WERI-Rb-1 (cell line): ENCODE measurements around the gene SLC6A18.
"Not testable (repeated sequence)": the region's sequence is repeated elsewhere in the genome, so short reads cannot be mapped to it uniquely, and the experiment has no call there.

Experiments used
- DNase-seq: peaks from one replicate; pipeline ENCODE4 v3.0.0-alpha.2; 2020
- H3K27ac ChIP-seq: fragments of 250-450 bp; sonication (Bioruptor Pico); 2 replicates; pipeline ENCODE4 v1.5.1; 2020; ENCODE audit warnings: mild to moderate bottlenecking, moderate library complexity
- H3K27me3 ChIP-seq: fragments of 250-450 bp; sonication (Bioruptor Pico); 2 replicates; pipeline ENCODE4 v1.5.1; 2021; ENCODE audit warnings: mild to moderate bottlenecking, low read depth, moderate library complexity; ENCODE audit not compliant: insufficient read depth, severe bottlenecking
- H3K36me3 ChIP-seq: fragments of 250-450 bp; sonication (Bioruptor Pico); 2 replicates; pipeline ENCODE4 v1.5.1; 2020; ENCODE audit warnings: mild to moderate bottlenecking, moderate library complexity
- H3K4me3 ChIP-seq: 2 replicates; pipeline ENCODE4 v1.5.1; 2011; ENCODE audit warnings: low read depth, mild to moderate bottlenecking, control low read depth, low read length
- H3K9me3 ChIP-seq: fragments of 250-450 bp; sonication (Bioruptor Pico); 2 replicates; pipeline ENCODE4 v1.5.1; 2021; ENCODE audit warnings: mild to moderate bottlenecking, moderate library complexity; ENCODE audit not compliant: severe bottlenecking
- CTCF ChIP-seq: IDR thresholded peaks from 2 replicates; pipeline ENCODE4 v1.5.1; 2011; ENCODE audit warnings: low read depth, mild to moderate bottlenecking, control low read depth, inconsistent platforms, low read length

SLC6A18 gene

GRCh38 chr5:1288439-1289335 lies 63.5 kb downstream of the SLC6A18 start:
- no peak for TF ChIP-seq CTCF
- H3K27ac ChIP-seq = no peak overlapping the region

GRCh38 chr5:1289559-1289958 lies 64.4 kb downstream of the SLC6A18 start:
- DNase-seq, H3K27me3 ChIP-seq, H3K4me3 ChIP-seq, H3K36me3 ChIP-seq, H3K27ac ChIP-seq, H3K9me3 ChIP-seq: not testable (repeated sequence)

More at GRCh38 chr5:1288439-1289335, 63.5 kb downstream of the SLC6A18 start:
- no peaks in the 10 kb centered on the region for H3K36me3 ChIP-seq
- no peaks in the 10 kb centered on the region for H3K27me3 ChIP-seq
- no peaks in the 10 kb centered on the region for H3K9me3 ChIP-seq
- H3K4me3 ChIP-seq = no peak overlapping the region
- DNase-seq = peak; percentile 15

- H3K36me3 ChIP-seq, H3K27me3 ChIP-seq, H3K27ac ChIP-seq, H3K9me3 ChIP-seq: not testable (repeated sequence)
- H3K4me3 ChIP-seq = peak overlapping the region; percentile 25
- DNase-seq = peak; percentile 19
Measured at GRCh38 chr5:1290956-1291355, 65.8 kb downstream of the SLC6A18 start.

GRCh38 chr5:1291611-1292080 lies 66.5 kb downstream of the SLC6A18 start:
- Histone ChIP-seq H3K4me3 (peak overlapping the region; percentile 46), H3K36me3 (no peaks in the 10 kb centered on the region), H3K9me3 (peaks cover 8% of the 10 kb centered on the region), H3K27me3 (no peaks in the 10 kb centered on the region), H3K27ac (no peak overlapping the region)
- no peak for TF ChIP-seq CTCF
- peak; percentile 71 for DNase-seq

GRCh38 chr5:1292139-1292538 lies 67.0 kb downstream of the SLC6A18 start:
- Histone ChIP-seq H3K27me3 (no peaks in the 10 kb centered on the region), H3K27ac (no peak overlapping the region), H3K9me3 (peaks cover 8% of the 10 kb centered on the region), H3K4me3 (peak overlapping the region; percentile 46), H3K36me3 (no peaks in the 10 kb centered on the region)
- DNase-seq = peak; percentile 43
- TF ChIP-seq CTCF = peak; percentile 66

GRCh38 chr5:1292846-1293415 lies 67.8 kb downstream of the SLC6A18 start:
- Histone ChIP-seq H3K27me3 (no peaks in the 10 kb centered on the region), H3K4me3 (no peak overlapping the region), H3K9me3 (peaks cover 11% of the 10 kb centered on the region), H3K27ac (no peak overlapping the region), H3K36me3 (no peaks in the 10 kb centered on the region)
- TF ChIP-seq CTCF = no peak
- DNase-seq = peak; percentile 9
